Measurements from ENCODE around the gene HDAC4. TPM values are rescaled to one million over a fixed set of nuclear protein-coding genes. Genes with fewer than 3 reads are reported as not detected.

The HDAC4 gene
- total RNA-seq, 1 experiment from 2014 or later, result 44.4 TPM

DNA sequence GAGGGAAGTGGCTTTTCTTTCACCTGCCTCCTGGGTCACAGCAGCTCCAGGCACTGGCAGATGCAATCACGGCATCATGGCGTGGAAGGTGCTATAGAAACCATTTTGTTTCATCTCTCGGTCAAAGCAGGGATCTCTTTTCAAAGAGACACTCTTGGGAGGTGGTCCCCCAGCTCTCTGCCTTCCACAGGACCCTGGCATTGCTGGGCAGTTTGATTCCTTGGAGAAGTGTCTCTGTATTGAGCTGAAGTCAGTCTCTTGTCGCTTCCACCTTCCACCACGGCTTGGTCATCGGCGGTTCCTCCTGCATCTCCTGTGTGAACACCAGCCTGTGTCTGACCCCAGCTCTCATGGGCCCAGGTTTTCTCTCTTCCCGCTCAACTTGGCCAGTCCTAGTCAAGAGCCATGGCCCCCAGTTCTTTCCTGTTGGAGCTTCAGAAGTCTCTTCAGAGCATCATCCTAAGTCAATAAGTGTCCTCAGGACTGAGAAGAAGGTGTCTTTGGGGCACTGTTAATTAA is 42.3 kb upstream of the HDAC4 start:
- no peak for ATAC-seq
- TF ChIP-seq, protein P1, sequence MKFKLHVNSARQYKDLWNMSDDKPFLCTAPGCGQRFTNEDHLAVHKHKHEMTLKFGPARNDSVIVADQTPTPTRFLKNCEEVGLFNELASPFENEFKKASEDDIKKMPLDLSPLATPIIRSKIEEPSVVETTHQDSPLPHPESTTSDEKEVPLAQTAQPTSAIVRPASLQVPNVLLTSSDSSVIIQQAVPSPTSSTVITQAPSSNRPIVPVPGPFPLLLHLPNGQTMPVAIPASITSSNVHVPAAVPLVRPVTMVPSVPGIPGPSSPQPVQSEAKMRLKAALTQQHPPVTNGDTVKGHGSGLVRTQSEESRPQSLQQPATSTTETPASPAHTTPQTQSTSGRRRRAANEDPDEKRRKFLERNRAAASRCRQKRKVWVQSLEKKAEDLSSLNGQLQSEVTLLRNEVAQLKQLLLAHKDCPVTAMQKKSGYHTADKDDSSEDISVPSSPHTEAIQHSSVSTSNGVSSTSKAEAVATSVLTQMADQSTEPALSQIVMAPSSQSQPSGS (CRISPR knock-in tag; IDR thresholded peaks at IDR 0.05; ENCODE audit: borderline replicate concordance, low read depth), result no peak
- no peak for TF ChIP-seq CREB1 (CRISPR knock-in tag; IDR thresholded peaks at IDR 0.05)
- TF ChIP-seq PRRX2 (CRISPR knock-in tag; IDR thresholded peaks at IDR 0.05), result no peak
- no peak for TF ChIP-seq NFATC4 (CRISPR knock-in tag; IDR thresholded peaks at IDR 0.05)
- TF ChIP-seq GTF2I (CRISPR knock-in tag; conservative IDR thresholded peaks at IDR 0.05), result no peak
- TF ChIP-seq, protein P2, sequence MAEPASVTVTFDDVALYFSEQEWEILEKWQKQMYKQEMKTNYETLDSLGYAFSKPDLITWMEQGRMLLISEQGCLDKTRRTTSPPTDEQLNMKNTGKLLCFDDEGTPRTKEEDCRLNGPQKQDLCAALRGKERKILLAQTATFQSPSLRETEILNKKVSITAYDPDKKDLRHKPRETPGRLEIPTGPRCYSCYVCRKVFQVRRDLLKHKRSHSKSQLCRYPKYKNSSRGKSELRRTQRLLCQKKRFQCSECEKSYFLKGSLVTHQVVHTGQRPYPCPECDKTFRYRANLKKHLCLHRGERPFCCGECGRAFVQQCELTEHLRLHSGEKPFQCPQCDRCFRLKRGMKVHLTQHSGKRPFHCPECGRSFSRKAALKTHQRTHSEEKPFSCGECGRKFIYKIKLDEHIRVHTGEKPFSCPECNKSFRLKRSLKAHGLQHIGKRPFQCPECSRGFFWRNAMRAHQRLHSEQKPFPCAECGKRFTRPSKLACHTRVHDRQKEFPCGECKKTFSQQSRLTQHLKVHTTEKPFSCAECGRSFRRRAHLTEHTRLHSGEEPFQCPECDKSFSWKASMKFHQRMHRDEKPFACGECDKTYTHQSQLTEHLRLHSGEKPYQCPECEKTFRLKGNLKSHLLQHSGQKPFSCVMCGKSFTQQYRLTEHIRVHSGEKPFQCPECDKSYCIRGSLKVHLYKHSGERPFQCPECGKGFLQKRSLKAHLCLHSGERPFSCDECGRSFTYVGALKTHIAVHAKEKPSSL (CRISPR knock-in tag; conservative IDR thresholded peaks at IDR 0.05), result no peak
- TF ChIP-seq, protein P3, sequence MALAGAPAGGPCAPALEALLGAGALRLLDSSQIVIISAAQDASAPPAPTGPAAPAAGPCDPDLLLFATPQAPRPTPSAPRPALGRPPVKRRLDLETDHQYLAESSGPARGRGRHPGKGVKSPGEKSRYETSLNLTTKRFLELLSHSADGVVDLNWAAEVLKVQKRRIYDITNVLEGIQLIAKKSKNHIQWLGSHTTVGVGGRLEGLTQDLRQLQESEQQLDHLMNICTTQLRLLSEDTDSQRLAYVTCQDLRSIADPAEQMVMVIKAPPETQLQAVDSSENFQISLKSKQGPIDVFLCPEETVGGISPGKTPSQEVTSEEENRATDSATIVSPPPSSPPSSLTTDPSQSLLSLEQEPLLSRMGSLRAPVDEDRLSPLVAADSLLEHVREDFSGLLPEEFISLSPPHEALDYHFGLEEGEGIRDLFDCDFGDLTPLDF (CRISPR knock-in tag; IDR thresholded peaks at IDR 0.05), result no peak
- no peak for TF ChIP-seq ZNF396 (CRISPR knock-in tag; IDR thresholded peaks at IDR 0.05; ENCODE audit: borderline replicate concordance)
- TF ChIP-seq, protein P4, sequence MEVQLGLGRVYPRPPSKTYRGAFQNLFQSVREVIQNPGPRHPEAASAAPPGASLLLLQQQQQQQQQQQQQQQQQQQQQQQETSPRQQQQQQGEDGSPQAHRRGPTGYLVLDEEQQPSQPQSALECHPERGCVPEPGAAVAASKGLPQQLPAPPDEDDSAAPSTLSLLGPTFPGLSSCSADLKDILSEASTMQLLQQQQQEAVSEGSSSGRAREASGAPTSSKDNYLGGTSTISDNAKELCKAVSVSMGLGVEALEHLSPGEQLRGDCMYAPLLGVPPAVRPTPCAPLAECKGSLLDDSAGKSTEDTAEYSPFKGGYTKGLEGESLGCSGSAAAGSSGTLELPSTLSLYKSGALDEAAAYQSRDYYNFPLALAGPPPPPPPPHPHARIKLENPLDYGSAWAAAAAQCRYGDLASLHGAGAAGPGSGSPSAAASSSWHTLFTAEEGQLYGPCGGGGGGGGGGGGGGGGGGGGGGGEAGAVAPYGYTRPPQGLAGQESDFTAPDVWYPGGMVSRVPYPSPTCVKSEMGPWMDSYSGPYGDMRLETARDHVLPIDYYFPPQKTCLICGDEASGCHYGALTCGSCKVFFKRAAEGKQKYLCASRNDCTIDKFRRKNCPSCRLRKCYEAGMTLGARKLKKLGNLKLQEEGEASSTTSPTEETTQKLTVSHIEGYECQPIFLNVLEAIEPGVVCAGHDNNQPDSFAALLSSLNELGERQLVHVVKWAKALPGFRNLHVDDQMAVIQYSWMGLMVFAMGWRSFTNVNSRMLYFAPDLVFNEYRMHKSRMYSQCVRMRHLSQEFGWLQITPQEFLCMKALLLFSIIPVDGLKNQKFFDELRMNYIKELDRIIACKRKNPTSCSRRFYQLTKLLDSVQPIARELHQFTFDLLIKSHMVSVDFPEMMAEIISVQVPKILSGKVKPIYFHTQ (CRISPR knock-in tag; IDR thresholded peaks at IDR 0.05), result no peak
- TF ChIP-seq ELF4 (CRISPR knock-in tag; IDR thresholded peaks at IDR 0.05; ENCODE audit: low read depth), result no peak
- TF ChIP-seq, protein P5, sequence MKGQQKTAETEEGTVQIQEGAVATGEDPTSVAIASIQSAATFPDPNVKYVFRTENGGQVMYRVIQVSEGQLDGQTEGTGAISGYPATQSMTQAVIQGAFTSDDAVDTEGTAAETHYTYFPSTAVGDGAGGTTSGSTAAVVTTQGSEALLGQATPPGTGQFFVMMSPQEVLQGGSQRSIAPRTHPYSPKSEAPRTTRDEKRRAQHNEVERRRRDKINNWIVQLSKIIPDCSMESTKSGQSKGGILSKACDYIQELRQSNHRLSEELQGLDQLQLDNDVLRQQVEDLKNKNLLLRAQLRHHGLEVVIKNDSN (CRISPR knock-in tag; IDR thresholded peaks at IDR 0.05), result no peak
- TF ChIP-seq, protein P6, sequence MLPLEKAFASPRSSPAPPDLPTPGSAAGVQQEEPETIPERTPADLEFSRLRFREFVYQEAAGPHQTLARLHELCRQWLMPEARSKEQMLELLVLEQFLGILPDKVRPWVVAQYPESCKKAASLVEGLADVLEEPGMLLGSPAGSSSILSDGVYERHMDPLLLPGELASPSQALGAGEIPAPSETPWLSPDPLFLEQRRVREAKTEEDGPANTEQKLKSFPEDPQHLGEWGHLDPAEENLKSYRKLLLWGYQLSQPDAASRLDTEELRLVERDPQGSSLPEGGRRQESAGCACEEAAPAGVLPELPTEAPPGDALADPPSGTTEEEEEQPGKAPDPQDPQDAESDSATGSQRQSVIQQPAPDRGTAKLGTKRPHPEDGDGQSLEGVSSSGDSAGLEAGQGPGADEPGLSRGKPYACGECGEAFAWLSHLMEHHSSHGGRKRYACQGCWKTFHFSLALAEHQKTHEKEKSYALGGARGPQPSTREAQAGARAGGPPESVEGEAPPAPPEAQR (CRISPR knock-in tag; IDR thresholded peaks at IDR 0.05), result no peak
- TF ChIP-seq, protein P7, sequence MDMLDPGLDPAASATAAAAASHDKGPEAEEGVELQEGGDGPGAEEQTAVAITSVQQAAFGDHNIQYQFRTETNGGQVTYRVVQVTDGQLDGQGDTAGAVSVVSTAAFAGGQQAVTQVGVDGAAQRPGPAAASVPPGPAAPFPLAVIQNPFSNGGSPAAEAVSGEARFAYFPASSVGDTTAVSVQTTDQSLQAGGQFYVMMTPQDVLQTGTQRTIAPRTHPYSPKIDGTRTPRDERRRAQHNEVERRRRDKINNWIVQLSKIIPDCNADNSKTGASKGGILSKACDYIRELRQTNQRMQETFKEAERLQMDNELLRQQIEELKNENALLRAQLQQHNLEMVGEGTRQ (CRISPR knock-in tag; IDR thresholded peaks at IDR 0.05), result no peak
- TF ChIP-seq NFYB (CRISPR knock-in tag; conservative IDR thresholded peaks at IDR 0.05; ENCODE audit: low read depth), result no peak
- TF ChIP-seq, protein P8, sequence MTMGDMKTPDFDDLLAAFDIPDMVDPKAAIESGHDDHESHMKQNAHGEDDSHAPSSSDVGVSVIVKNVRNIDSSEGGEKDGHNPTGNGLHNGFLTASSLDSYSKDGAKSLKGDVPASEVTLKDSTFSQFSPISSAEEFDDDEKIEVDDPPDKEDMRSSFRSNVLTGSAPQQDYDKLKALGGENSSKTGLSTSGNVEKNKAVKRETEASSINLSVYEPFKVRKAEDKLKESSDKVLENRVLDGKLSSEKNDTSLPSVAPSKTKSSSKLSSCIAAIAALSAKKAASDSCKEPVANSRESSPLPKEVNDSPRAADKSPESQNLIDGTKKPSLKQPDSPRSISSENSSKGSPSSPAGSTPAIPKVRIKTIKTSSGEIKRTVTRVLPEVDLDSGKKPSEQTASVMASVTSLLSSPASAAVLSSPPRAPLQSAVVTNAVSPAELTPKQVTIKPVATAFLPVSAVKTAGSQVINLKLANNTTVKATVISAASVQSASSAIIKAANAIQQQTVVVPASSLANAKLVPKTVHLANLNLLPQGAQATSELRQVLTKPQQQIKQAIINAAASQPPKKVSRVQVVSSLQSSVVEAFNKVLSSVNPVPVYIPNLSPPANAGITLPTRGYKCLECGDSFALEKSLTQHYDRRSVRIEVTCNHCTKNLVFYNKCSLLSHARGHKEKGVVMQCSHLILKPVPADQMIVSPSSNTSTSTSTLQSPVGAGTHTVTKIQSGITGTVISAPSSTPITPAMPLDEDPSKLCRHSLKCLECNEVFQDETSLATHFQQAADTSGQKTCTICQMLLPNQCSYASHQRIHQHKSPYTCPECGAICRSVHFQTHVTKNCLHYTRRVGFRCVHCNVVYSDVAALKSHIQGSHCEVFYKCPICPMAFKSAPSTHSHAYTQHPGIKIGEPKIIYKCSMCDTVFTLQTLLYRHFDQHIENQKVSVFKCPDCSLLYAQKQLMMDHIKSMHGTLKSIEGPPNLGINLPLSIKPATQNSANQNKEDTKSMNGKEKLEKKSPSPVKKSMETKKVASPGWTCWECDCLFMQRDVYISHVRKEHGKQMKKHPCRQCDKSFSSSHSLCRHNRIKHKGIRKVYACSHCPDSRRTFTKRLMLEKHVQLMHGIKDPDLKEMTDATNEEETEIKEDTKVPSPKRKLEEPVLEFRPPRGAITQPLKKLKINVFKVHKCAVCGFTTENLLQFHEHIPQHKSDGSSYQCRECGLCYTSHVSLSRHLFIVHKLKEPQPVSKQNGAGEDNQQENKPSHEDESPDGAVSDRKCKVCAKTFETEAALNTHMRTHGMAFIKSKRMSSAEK (CRISPR knock-in tag; IDR thresholded peaks at IDR 0.05; ENCODE audit: borderline replicate concordance), result no peak
- Mint-ChIP-seq H3K27me3 (ENCODE audit: low read depth) (peaks cover 30% of the 10 kb centered on the region), H3K36me3 (peaks cover 8% of the 10 kb centered on the region), H3K27ac (no peak overlapping the region), H3K9me3 (peaks cover 28% of the 10 kb centered on the region), H3K4me1 (peaks cover 21% of the 10 kb centered on the region), H3K4me3 (no peak overlapping the region)
- DNase-seq (ENCODE audit: low spot score), result no peak
- POLR2A ChIA-PET, result no interaction called here
- CTCF ChIA-PET, result no interaction called here

Data from WTC11 (cell line).